HG03342 (cell line): ENCODE measurements around the gene FAM3C.

ENCODE experiments used
- ATAC-seq: cut with Tn5 transposase; IDR thresholded peaks from one replicate; pipeline ENCODE4 v1.9.1; 2021; ENCODE audit warnings: mild to moderate bottlenecking, moderate library complexity; ENCODE audit not compliant: unreplicated experiment

The FAM3C gene

GRCh38 chr7:121411597-121411979 is 15.5 kb upstream of the FAM3C start:
- no peak for ATAC-seq

- ATAC-seq: no peak
Measured at GRCh38 chr7:121410829-121411596, 14.9 kb upstream of the FAM3C start.

- ATAC-seq: no peak
Measured at GRCh38 chr7:121406944-121407343, 10.8 kb upstream of the FAM3C start.

- ATAC-seq: no peak
Measured at GRCh38 chr7:121406461-121406860, 10.4 kb upstream of the FAM3C start.

- no peak for ATAC-seq
Measured at GRCh38 chr7:121404348-121404747, 8.2 kb upstream of the FAM3C start.

- ATAC-seq: no peak
Measured at GRCh38 chr7:121402701-121403100, 6.6 kb upstream of the FAM3C start.

- ATAC-seq: no peak
Measured at GRCh38 chr7:121401896-121402295, 5.8 kb upstream of the FAM3C start.

GRCh38 chr7:121398246-121398645 is 2.1 kb upstream of the FAM3C start:
- ATAC-seq: no peak

GRCh38 chr7:121397822-121398221 is 1.7 kb upstream of the FAM3C start:
- ATAC-seq: no peak

- no peak for ATAC-seq
Measured at GRCh38 chr7:121397361-121397760, 1.3 kb upstream of the FAM3C start.

GRCh38 chr7:121395494-121395960 is 581 bp downstream of the FAM3C start:
- peak; percentile 31 for ATAC-seq

GRCh38 chr7:121394709-121395140 is 1.4 kb downstream of the FAM3C start:
- ATAC-seq: peak; percentile 10

GRCh38 chr7:121393005-121393366 is 3.1 kb downstream of the FAM3C start:
- no peak for ATAC-seq

- ATAC-seq: no peak
Measured at GRCh38 chr7:121392277-121393004, 3.7 kb downstream of the FAM3C start.

GRCh38 chr7:121391686-121392085 is 4.4 kb downstream of the FAM3C start:
- no peak for ATAC-seq

GRCh38 chr7:121390617-121391016 is 5.5 kb downstream of the FAM3C start:
- ATAC-seq: no peak

GRCh38 chr7:121390109-121390508 is 6.0 kb downstream of the FAM3C start:
- ATAC-seq: no peak

GRCh38 chr7:121388950-121389349 is 7.2 kb downstream of the FAM3C start:
- no peak for ATAC-seq

GRCh38 chr7:121385800-121386179 is 10.3 kb downstream of the FAM3C start:
- ATAC-seq: peak; percentile 97

- ATAC-seq: no peak
Measured at GRCh38 chr7:121385056-121385799, 10.9 kb downstream of the FAM3C start.

- no peak for ATAC-seq
Measured at GRCh38 chr7:121384265-121384664, 11.8 kb downstream of the FAM3C start.
